Activated CD4-positive, alpha-beta T cell treated with anti-CD3 and anti-CD28 coated beads, Interleukin-2, amount 10 ng/mL, durations not matched to agents 7 days and 5 days (primary cell): ENCODE data around the gene BACH2. TPM values are rescaled to one million over a fixed set of nuclear protein-coding genes. Genes with fewer than 3 reads are reported as not detected.
"Not testable (repeated sequence)": the region's sequence is repeated elsewhere in the genome, so short reads cannot be mapped to it uniquely, and the experiment has no call there.

Experiments
- CTCF ChIA-PET: fragments of 350-600 bp; sonication (Branson Sonifier 250); formaldehyde crosslinking; loops from one replicate; lab custom pipeline; 2021; ENCODE audit warnings: antibody characterized with exemption; lab: Charles Lee
- POLR2A ChIA-PET: fragments of 350-600 bp; sonication (Branson Sonifier 250); formaldehyde crosslinking; loops from one replicate; lab custom pipeline; 2021; ENCODE audit warnings: antibody characterized with exemption; lab: Charles Lee
- DNase-seq: peaks from one replicate; pipeline ENCODE4 v3.0.0-alpha.2; 2020
- H3K27ac Mint-ChIP-seq: one replicate; pipeline ENCODE4 v1.8.0; 2021; ENCODE audit warnings: mild to moderate bottlenecking, moderate library complexity, mixed read lengths
- H3K27me3 Mint-ChIP-seq: one replicate; pipeline ENCODE4 v1.8.0; 2021; ENCODE audit warnings: mixed read lengths
- H3K36me3 Mint-ChIP-seq: one replicate; pipeline ENCODE4 v1.8.0; 2021; ENCODE audit warnings: low read depth, mixed read lengths
- H3K4me1 Mint-ChIP-seq: one replicate; pipeline ENCODE4 v1.8.0; 2021; ENCODE audit warnings: mixed read lengths
- H3K4me3 Mint-ChIP-seq: one replicate; pipeline ENCODE4 v1.8.0; 2021; ENCODE audit warnings: mild to moderate bottlenecking, moderate library complexity, mixed read lengths
- H3K9me3 Mint-ChIP-seq: one replicate; pipeline ENCODE4 v1.8.0; 2021; ENCODE audit warnings: mixed read lengths
- total RNA-seq, 2 experiments: library from RNA; stranded (reverse); gene quantifications; one replicate each; pipeline ENCODE4 v1.2.3, GENCODE V29; 2021

BACH2 gene
- 10 to 100 TPM; 59.4 to 61.6 TPM for total RNA-seq

DNA sequence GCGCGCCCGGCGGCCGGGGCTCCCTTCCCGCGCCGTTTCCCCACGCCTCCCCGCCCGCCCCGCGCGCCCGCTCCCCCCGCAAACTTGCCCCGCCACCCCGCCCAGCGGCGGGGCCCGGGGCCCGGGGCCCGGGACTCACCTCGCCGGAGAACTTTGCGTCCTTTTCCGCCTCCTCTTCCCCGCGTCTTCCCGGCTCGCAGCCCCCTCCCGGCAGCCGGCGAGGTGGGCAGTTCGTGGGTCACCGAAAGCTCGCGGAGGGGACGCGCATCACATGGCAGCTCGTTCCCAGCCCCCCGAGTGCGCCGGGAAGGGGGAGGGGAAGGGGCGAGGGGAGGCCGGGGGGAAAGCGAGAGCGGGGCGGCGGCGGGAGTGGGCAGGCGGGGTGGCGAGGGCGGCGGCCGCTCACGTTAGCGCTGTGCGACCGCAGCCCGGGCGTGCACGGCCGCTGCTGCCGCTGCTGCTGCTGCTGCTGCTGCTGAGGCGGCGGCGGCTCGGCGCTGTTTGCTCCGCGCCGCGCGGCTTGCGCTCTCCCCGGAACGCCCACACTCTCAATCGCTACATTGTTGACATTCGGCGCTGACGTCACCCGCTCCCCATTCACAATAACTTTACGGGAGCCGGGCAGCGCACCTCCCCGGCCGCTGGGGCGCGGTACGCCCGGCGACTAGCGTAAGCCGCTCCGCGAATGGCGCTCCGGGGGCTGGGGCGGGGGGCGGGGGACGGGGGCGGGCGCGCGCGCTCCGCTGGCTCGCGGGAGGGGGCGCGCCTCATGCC lies at the start of gene BACH2:
TSS of gene BACH2 (minus strand) at position 503 of the 774 bp plus-strand sequence. CDS start 287,999 bp downstream, outside the sequence.
- peaks cover 27% of the 10 kb centered on the region for H3K4me1 Mint-ChIP-seq
- H3K9me3 Mint-ChIP-seq = no peaks in the 10 kb centered on the region
- POLR2A ChIA-PET = no interaction called here
- H3K36me3 Mint-ChIP-seq = peaks cover 15% of the 10 kb centered on the region
- peak within 1 kb of the TSS; percentile 96 for H3K27ac Mint-ChIP-seq
- peak within 1 kb of the TSS; percentile 78 for H3K4me3 Mint-ChIP-seq
- peak; percentile 96 for DNase-seq
- CTCF ChIA-PET = interaction anchor here (0.8 to 2.0 kb wide), 10 partner anchors 14 to 225 kb away, joined by 3 to 11 read pairs (median 4); no protein-coding TSS in a partner anchor
- peaks cover 14% of the 10 kb centered on the region for H3K27me3 Mint-ChIP-seq

DNA sequence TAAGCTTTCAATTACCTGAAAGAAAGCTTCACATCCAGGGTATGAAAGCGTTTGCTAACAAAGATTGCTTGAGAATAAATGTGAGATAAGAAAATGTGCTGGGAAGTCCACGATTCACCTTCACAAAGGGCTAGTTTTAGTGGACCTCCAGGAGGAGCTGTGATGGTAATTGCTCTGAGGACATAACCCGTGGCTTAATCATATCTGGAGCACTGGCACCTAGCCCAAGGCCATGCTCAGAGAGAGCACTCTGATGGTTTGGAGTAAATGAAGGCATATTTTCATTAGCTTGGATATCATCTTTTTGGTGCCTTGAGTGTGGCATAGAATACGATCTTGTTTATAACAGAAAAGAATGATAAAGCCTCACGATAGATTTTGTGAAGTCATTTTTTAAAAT lies 46.9 kb upstream of the BACH2 start:
- Mint-ChIP-seq H3K4me1 (no peaks in the 10 kb centered on the region), H3K27ac (no peak overlapping the region), H3K9me3 (peaks cover 17% of the 10 kb centered on the region), H3K4me3 (no peak overlapping the region), H3K36me3 (peaks cover 2% of the 10 kb centered on the region), H3K27me3 (peaks cover 9% of the 10 kb centered on the region)
- ChIA-PET CTCF (interaction anchor here (0.5 to 1.8 kb wide), 6 partner anchors 8 to 80 kb away, joined by 3 to 5 read pairs (median 3); no protein-coding TSS in a partner anchor), POLR2A (no interaction called here)
- DNase-seq = no peak

DNA sequence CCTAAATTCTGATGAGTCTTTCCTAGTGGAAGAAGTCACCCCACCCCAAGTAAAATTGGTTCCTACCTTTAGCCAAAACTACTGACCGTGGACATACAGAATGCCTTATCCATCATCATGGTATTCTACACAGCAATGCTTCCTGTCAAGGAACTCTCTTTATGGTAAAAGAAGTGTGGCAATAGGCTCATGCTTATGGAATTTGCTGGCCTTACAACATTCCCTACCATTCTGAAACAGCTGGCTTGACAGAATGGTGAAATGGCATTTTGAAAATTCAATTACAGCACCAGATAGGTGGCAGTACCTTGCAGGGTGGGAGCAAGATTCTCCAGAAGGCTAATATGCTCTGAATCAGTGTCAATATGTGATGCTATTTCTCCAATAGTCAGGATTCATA lies 41.8 kb upstream of the BACH2 start:
- H3K27ac Mint-ChIP-seq = no peak overlapping the region
- H3K9me3 Mint-ChIP-seq = peaks cover 24% of the 10 kb centered on the region
- peaks cover 3% of the 10 kb centered on the region for H3K27me3 Mint-ChIP-seq
- POLR2A ChIA-PET = no interaction called here
- H3K36me3 Mint-ChIP-seq = peaks cover 5% of the 10 kb centered on the region
- no peak overlapping the region for H3K4me3 Mint-ChIP-seq
- CTCF ChIA-PET = interaction anchor here (0.9 to 1.5 kb wide), 2 partner anchors 9 to 11 kb away, joined by 3 read pairs; no protein-coding TSS in a partner anchor
- DNase-seq = no peak
- H3K4me1 Mint-ChIP-seq = no peaks in the 10 kb centered on the region

DNA sequence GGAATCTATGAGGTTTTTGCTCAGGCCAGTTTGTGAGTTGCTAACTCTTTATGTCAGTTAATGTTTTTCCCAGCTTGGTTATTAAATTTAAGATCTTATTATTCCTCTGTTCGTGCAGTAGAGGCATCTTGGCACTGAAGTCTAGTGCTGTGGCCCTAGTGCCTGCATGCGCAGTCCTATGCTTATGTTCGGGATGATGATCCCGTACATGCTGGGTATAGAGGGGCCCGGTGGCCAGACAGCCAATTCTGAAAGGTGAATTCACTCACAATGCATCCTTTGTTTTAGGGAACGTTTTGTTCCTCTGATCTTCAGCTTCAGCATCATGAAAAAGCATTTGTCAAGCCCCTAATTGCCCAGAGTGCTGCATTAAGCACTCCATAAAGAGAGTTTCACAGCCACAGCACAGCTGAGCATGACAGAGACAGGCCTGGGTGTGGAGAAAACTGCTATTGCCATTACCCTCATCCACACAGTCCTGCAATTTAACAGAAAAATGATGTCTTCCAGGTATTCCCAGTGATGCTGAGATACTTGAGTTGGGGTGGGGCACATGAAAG lies 39.8 kb upstream of the BACH2 start:
- CTCF ChIA-PET = interaction anchor here (1.0 to 1.2 kb wide), 2 partner anchors 7 to 25 kb away, joined by 3 read pairs; no protein-coding TSS in a partner anchor
- H3K4me1 Mint-ChIP-seq = no peaks in the 10 kb centered on the region
- H3K36me3 Mint-ChIP-seq = peaks cover 9% of the 10 kb centered on the region
- peaks cover 3% of the 10 kb centered on the region for H3K27me3 Mint-ChIP-seq
- DNase-seq = no peak
- H3K9me3 Mint-ChIP-seq = peaks cover 31% of the 10 kb centered on the region
- POLR2A ChIA-PET = no interaction called here
- H3K4me3 Mint-ChIP-seq = no peak overlapping the region
- H3K27ac Mint-ChIP-seq = no peak overlapping the region

DNA sequence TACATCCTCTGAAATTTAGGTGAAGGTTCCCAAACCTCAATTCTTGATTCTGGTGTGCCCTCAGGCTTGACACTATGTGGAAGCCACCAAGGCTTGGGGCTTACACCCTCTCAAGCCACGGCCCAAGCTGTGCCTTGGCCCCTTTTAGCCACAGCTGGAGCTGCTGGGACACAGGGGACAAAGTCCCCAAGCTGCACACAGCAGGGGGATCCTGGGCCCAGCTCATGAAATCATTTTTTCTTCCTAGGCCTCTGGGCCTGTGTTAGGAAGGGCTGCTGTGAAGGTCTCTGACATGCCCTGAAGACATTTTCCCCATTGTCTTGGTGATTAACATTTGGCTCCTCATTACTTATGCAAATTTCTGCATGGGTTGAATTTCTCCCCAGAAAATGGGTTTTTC lies 37.3 kb upstream of the BACH2 start:
- POLR2A ChIA-PET = no interaction called here
- Mint-ChIP-seq H3K4me3 (no peak overlapping the region), H3K4me1 (no peaks in the 10 kb centered on the region), H3K9me3 (peaks cover 18% of the 10 kb centered on the region), H3K27ac (no peak overlapping the region), H3K27me3 (peaks cover 1% of the 10 kb centered on the region), H3K36me3 (peaks cover 7% of the 10 kb centered on the region)
- CTCF ChIA-PET = no interaction called here
- no peak for DNase-seq

DNA sequence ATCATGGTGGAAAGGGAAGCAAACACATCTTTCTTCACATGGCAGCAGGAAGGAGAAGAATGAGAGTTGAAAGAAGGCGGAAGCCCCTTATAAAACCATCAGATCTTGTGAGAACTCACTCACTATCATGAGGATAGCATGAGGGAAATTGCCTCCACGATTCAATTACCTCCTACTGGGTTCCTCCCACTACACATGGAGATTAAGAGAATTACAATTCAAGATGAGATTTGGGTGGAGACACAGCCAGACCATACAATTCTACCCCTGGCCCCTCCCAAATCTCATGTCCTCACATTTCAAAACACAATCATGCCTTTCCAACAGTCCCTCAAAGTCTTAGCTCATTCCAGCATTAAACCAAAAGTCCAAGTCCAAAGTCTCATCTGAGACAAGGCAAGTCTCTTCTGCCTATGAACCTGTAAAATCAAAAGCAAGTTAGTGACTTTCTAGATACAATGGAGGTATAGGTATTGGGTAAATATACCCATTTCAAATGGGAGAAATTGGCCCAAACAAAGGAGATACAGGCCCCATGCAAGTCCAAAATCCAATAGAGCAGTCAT lies 36.4 kb upstream of the BACH2 start:
- CTCF ChIA-PET, H3K27me3 Mint-ChIP-seq, H3K4me1 Mint-ChIP-seq, POLR2A ChIA-PET, DNase-seq, H3K27ac Mint-ChIP-seq, H3K36me3 Mint-ChIP-seq, H3K4me3 Mint-ChIP-seq: not testable (repeated sequence)
- H3K9me3 Mint-ChIP-seq = peaks cover 18% of the 10 kb centered on the region

DNA sequence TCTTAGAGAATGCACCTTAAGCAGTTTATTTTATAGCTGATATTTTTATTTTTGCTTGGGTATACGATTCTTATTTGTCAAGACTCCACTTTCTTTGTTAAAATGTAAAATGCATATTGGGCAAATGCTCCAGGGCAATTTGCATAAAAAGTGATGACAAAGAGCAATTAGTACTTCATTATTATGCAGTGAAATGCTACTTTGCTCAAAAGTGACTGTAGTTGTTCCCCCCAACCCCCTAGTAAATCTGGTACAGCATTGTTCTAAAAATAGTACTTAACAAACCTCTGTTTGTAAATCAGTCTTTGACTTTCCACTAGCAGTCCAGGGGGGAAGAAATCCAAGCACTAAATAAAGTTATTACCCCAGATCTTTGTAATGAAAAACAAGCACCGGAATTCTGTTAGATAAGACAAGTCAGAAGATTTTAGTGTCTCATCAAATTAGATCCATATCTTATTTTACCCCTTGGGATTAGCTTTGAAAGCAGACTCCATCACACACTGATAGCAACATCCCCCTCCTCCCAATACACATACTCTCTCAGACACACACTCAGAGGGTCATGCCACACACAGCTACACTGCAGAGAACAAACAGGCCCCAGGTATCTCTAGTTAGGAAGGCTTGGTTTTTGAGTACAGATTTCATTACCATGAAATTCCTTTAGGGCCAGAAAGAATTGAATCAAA lies 32.9 kb upstream of the BACH2 start:
- no peaks in the 10 kb centered on the region for H3K27me3 Mint-ChIP-seq
- peaks cover 7% of the 10 kb centered on the region for H3K36me3 Mint-ChIP-seq
- no peak overlapping the region for H3K4me3 Mint-ChIP-seq
- DNase-seq = no peak
- peaks cover 15% of the 10 kb centered on the region for H3K9me3 Mint-ChIP-seq
- no peak overlapping the region for H3K27ac Mint-ChIP-seq
- peaks cover 2% of the 10 kb centered on the region for H3K4me1 Mint-ChIP-seq
- POLR2A ChIA-PET = no interaction called here
- CTCF ChIA-PET = interaction anchor here (1.5 kb wide), 1 partner anchor 18 kb away, joined by 7 read pairs; no protein-coding TSS in a partner anchor

DNA sequence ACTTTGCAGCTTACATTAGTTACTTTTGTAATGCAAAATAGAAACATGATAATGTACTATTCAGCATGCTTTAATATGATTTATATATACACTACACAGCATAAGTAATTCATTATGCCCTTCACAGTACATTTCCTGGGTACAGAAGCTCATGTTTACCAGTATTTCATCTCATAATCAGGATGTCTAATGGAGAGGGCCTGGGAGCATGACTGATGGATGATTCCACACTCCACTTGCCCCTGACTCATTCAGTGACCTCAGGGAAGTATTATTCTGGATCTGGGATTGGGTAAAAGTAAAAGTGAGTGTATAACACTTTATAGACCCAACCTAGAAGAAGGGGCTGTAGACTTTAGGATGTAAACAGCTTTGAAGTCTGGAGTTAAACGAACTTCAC lies 31.4 kb upstream of the BACH2 start:
- peaks cover 2% of the 10 kb centered on the region for H3K4me1 Mint-ChIP-seq
- H3K4me3 Mint-ChIP-seq = no peak overlapping the region
- no peak overlapping the region for H3K27ac Mint-ChIP-seq
- no peak for DNase-seq
- ChIA-PET CTCF (no interaction called here), POLR2A (no interaction called here)
- H3K27me3 Mint-ChIP-seq = no peaks in the 10 kb centered on the region
- H3K36me3 Mint-ChIP-seq = peaks cover 4% of the 10 kb centered on the region
- peaks cover 7% of the 10 kb centered on the region for H3K9me3 Mint-ChIP-seq

DNA sequence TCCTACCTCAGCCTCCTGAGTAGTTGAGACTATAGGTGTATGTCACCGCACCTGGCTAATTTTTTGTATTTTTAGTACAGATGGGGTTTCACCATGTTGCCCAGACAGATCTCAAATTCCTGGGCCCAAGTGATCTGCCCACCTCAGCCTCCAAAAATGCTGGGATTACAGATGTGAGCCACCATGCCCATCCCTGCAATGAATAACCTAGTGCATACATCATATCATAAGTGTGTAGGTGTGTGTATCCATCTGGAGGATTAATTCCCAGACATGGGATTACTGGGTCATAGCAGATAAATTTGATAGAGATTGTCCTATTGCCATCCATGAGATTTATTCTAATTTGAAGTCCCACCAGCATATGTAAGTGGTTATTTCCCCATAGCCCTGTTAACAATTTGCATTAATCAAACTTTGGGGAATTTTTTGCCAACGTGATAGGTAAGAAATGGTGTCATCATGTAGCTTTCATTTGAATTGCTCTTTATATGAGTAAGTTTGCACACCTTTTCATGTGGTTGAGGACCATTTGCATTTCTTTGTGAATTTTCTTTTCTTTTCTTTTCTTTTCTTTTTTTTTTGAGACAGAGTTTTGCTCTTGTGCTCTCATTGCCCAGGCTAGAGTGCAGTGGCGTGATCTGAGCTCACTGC lies 29.9 kb upstream of the BACH2 start:
- Mint-ChIP-seq H3K36me3 (no peaks in the 10 kb centered on the region), H3K4me1 (peaks cover 2% of the 10 kb centered on the region), H3K4me3 (no peak overlapping the region), H3K9me3 (peaks cover under 1% of the 10 kb centered on the region), H3K27me3 (no peaks in the 10 kb centered on the region), H3K27ac (no peak overlapping the region)
- no peak for DNase-seq
- CTCF ChIA-PET = interaction anchor here (0.8 kb wide), 1 partner anchor 31 kb away, joined by 4 read pairs; no protein-coding TSS in a partner anchor
- POLR2A ChIA-PET = no interaction called here

DNA sequence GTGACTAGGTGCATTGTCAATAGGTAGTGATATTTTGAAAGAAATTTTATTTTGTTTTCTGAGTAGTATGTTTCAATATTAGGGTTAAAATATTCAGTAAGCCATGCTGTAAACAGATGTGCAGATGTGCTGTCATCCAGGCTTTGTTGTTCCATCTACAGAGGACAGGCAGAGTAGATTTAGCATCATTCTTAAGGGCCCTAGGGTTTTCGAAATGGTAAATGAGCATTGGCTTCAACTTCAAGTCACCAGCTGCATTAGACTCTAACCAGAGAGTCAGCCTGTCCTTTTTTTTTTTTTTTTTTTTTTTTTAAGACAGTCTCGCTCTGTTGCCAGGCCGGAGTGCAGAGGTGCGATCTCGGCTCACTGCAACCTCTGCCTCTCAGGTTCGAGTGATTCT lies 27.1 kb upstream of the BACH2 start:
- DNase-seq = no peak
- ChIA-PET POLR2A (no interaction called here), CTCF (no interaction called here)
- Mint-ChIP-seq H3K36me3 (no peaks in the 10 kb centered on the region), H3K27me3 (no peaks in the 10 kb centered on the region), H3K9me3 (no peaks in the 10 kb centered on the region), H3K4me3 (no peak overlapping the region), H3K27ac (no peak overlapping the region), H3K4me1 (peaks cover 13% of the 10 kb centered on the region)

DNA sequence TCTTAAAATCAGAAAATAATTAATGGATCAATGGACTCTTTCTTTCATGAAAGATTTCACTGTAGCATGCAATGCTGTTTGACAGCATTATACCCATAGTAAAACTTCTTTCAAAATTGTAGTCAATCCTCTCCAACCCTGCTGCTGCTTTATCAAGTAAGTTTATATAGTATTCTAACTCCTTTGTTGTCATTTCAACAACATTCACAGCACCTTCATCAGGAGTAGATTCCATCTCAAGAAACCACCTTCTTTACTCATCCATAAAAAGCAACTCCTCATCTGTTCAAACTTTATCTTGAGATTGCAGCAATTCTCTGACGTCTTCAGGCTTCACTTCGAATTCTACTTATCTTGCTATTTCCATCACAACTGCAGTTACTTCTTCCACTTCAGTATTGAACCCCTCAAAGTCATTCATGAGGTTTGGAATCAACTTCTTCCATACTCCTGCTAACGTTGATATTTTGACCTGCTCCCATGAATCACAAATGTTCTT lies 26.4 kb upstream of the BACH2 start:
- H3K4me3 Mint-ChIP-seq = no peak overlapping the region
- H3K4me1 Mint-ChIP-seq = peaks cover 13% of the 10 kb centered on the region
- no peak for DNase-seq
- H3K9me3 Mint-ChIP-seq = no peaks in the 10 kb centered on the region
- CTCF ChIA-PET = interaction anchor here (0.6 kb wide), 1 partner anchor 1105 kb away, joined by 3 read pairs; no protein-coding TSS in a partner anchor
- H3K27me3 Mint-ChIP-seq = no peaks in the 10 kb centered on the region
- POLR2A ChIA-PET = no interaction called here
- no peak overlapping the region for H3K27ac Mint-ChIP-seq
- H3K36me3 Mint-ChIP-seq = no peaks in the 10 kb centered on the region
